Body of pancreas (tissue), 4 donors: ENCODE results near the gene MAN2A1. TPM values are rescaled to one million over a fixed set of nuclear protein-coding genes. Genes with fewer than 3 reads are reported as not detected.
A peak's percentile ranks its signal among the peaks of the same experiment; 100 is the strongest.

Experiments
- ATAC-seq: fragments of 150-250 bp; one replicate; pipeline ENCODE4 v1.9.1; 2016
- DNase-seq, 4 donors: peaks; one replicate each; pipeline ENCODE4 v3.0.0-alpha.2; 2019
- H3K27ac ChIP-seq, 4 donors: fragments of 200-600 bp; sonication (generic); 1 replicate in 3 of 4; 2 replicates in 1 of 4; pipeline versions ENCODE4 v1.5.1 to v1.6.1; 2016 to 2019; ENCODE audit warnings: mild to moderate bottlenecking in 1 of 4, mixed read lengths in 1 of 4, moderate library complexity in 1 of 4
- H3K27me3 ChIP-seq, 2 donors: fragments of 200-600 bp; sonication (generic); one replicate each; pipeline ENCODE4 v1.6.0; 2016; ENCODE audit warnings: mild to moderate bottlenecking in 1 of 2
- H3K36me3 ChIP-seq, 2 donors: fragments of 200-600 bp; sonication (generic); replicated peaks in 1 of 2; 2 replicates each; pipeline ENCODE4 v1.5.1; 2016; ENCODE audit warnings: low read depth in 2 of 2; ENCODE audit not compliant: insufficient read depth in 1 of 2
- H3K4me1 ChIP-seq: fragments of 200-600 bp; sonication (generic); one replicate; pipeline ENCODE4 v1.6.0; 2016
- H3K4me3 ChIP-seq, 2 donors: fragments of 200-600 bp; sonication (generic); 1 replicate in 1 of 2; 2 replicates in 1 of 2; pipeline ENCODE4 v1.5.1; 2016 to 2019
- H3K9me3 ChIP-seq, 3 donors: fragments of 200-600 bp; sonication (generic); 1 replicate in 2 of 3; 2 replicates in 1 of 3; pipeline ENCODE4 v1.5.1; 2016
- POLR2A ChIP-seq, 3 donors: fragments of 450-650 bp; IDR thresholded peaks; one replicate each; pipeline ENCODE4 v1.6.1; 2016; ENCODE audit warnings: antibody characterized with exemption in 3 of 3, mild to moderate bottlenecking in 2 of 3
- WGBS, 2 donors: methylation state at CpG; one replicate each; pipeline ENCODE4 v1.1.5; 2017; 5-methylcytosine and 5-hydroxymethylcytosine counted together
- intact Hi-C: fragments of 100-400 bp; cut with DNase I; formaldehyde crosslinking; loops from one replicate; pipeline ENCODE4 v1.15.1; 2023
- total RNA-seq, 2 donors: library from RNA; depleted of rRNA; stranded (reverse); fragments of >200 nt; gene quantifications; one replicate each; pipeline ENCODE4 v1.1.0, GENCODE V29; 2016
- TF ChIP-seq, protein P1 (sequence below), 7 experiments: fragments of 450-650 bp in 4 of 7; fragments of 200-600 bp in 3 of 7; sonication (generic) in 3 of 7; IDR thresholded peaks; one replicate each; pipeline ENCODE4 v1.5.1; 2016 to 2019; ENCODE audit warnings: antibody characterized with exemption in 7 of 7

The MAN2A1 gene
- total RNA-seq, 2 donors from 2014 or later, result 43.8 to 61.7 TPM

DNA sequence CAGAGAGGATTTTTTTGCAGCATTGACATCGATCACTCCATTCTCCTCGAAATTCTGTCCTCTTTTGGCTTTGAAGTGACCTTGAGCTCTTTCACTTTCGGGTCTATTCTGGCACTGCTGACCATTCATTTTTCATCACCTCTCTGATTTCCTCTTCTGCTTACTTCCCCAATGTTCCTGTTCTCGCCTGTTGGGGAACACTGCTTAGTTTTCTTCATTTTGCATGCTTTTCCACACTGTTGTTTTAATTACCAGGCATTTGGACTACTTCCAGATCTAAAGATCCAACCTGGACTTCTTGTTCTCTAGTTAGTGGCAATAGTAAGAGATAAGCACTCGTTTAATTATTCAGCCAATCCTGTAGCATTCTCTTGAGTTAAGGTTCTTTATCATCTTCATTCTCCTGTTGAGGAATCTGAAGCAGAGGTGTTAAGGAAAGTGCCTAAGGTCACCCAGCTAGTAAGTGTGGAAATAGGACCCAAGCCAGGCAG lies 53.4 kb downstream of the MAN2A1 start:
- Histone ChIP-seq H3K4me1 (peaks cover 39% of the 10 kb centered on the region), H3K27me3 (no peaks in the 10 kb centered on the region), H3K4me3 (no peak overlapping the region), H3K36me3 (no peaks in the 10 kb centered on the region), H3K27ac (peak overlapping the region in 2 of 4 donors; percentile 14 to 53), H3K9me3 (no peaks in the 10 kb centered on the region)
- TF ChIP-seq, protein P1, sequence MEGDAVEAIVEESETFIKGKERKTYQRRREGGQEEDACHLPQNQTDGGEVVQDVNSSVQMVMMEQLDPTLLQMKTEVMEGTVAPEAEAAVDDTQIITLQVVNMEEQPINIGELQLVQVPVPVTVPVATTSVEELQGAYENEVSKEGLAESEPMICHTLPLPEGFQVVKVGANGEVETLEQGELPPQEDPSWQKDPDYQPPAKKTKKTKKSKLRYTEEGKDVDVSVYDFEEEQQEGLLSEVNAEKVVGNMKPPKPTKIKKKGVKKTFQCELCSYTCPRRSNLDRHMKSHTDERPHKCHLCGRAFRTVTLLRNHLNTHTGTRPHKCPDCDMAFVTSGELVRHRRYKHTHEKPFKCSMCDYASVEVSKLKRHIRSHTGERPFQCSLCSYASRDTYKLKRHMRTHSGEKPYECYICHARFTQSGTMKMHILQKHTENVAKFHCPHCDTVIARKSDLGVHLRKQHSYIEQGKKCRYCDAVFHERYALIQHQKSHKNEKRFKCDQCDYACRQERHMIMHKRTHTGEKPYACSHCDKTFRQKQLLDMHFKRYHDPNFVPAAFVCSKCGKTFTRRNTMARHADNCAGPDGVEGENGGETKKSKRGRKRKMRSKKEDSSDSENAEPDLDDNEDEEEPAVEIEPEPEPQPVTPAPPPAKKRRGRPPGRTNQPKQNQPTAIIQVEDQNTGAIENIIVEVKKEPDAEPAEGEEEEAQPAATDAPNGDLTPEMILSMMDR (IDR thresholded peaks at IDR 0.05), result no peak
- no peak for TF ChIP-seq POLR2A (IDR thresholded peaks at IDR 0.05)
- ATAC-seq, result no peak
- WGBS, 2 donors, result 46 to 57% methylated on average over 5 of the region's 5 CpGs
- peak in 1 of 4 donors; percentile 19 for DNase-seq
- intact Hi-C loops, result no loop called here

DNA sequence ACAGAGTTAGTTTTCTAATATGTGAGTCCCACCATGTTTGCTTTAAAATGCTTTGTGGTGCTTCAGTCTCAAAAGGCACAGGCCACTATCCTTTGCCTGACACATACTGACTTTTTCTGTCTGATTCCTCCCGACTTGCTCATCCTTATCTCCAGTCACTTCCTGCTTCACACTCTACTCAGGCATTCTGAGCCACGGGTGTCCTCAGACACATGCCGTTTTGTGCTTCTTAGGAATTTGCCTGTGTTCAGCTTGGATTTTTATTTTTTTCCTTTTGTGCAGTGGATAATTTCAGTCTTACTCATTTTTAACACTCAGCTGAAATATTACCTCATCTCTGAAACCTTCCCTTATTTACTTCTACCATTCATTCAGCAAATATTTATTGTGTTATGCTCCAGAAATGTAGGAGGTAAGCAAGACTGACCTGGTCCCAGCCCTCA lies 54.1 kb downstream of the MAN2A1 start:
- Histone ChIP-seq H3K9me3 (no peaks in the 10 kb centered on the region), H3K4me1 (peaks cover 39% of the 10 kb centered on the region), H3K27me3 (no peaks in the 10 kb centered on the region), H3K36me3 (no peaks in the 10 kb centered on the region), H3K4me3 (no peak overlapping the region), H3K27ac (peak overlapping the region in 2 of 4 donors; percentile 14 to 53)
- TF ChIP-seq, protein P1 (IDR thresholded peaks at IDR 0.05), result no peak
- no peak for TF ChIP-seq POLR2A (IDR thresholded peaks at IDR 0.05)
- intact Hi-C loops, result no loop called here
- ATAC-seq (peak; percentile 42), DNase-seq (no peak)
- WGBS, 2 donors, result 75 to 77% methylated on average over 3 of the region's 3 CpGs

DNA sequence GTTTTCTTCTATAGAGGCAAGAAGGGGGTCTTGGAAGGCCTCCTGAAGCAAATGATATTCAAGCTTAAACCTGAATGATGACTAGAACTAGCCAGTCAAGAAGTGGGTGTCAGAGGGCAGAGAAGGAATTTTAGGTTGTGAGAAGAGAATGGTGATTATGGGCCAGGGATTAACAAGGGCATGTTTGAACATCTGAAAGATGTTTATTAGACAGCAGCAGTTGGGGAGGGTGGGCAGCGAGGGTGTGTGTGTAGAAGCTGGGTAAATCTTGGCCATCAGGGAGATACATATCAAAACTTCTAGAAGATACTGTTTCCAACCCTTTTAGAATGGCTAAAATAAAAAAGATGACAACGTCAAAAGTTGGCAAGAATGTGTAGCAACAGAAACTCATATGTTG lies 54.5 kb downstream of the MAN2A1 start:
- no peaks in the 10 kb centered on the region for H3K9me3 ChIP-seq
- no peak for ATAC-seq
- no peak for DNase-seq
- no peak for TF ChIP-seq POLR2A (IDR thresholded peaks at IDR 0.05)
- TF ChIP-seq, protein P1 (IDR thresholded peaks at IDR 0.05), result no peak
- WGBS, 2 donors, result 80 to 96% methylated on average over 2 of the region's 2 CpGs
- peak overlapping the region in 2 of 4 donors; percentile 14 to 53 for H3K27ac ChIP-seq
- no peaks in the 10 kb centered on the region for H3K36me3 ChIP-seq
- no peak overlapping the region for H3K4me3 ChIP-seq
- H3K27me3 ChIP-seq, result no peaks in the 10 kb centered on the region
- H3K4me1 ChIP-seq, result peaks cover 37% of the 10 kb centered on the region
- intact Hi-C loops, result no loop called here

DNA sequence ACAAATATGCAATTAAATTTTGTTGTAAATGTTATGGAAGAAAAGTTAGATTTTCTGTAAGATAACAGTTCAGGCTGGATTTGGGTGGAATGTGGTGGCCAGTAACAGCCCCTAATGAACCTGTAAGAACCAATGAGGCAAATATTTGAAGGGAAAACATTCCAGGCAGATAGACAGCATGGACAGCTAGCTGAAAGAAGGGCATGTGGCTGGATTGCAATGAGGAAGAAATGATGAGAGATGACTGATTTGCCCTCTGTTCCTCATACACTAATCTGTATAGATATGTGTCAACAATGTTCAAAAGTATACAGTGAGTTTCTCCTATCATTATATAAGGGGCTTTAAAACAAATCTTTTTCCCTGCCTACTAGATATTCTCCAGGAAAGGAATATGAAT lies 58.8 kb downstream of the MAN2A1 start:
- H3K9me3 ChIP-seq, result no peaks in the 10 kb centered on the region
- H3K27ac ChIP-seq, result no peak overlapping the region
- peaks cover 10% of the 10 kb centered on the region for H3K4me1 ChIP-seq
- no peak for TF ChIP-seq POLR2A (IDR thresholded peaks at IDR 0.05)
- TF ChIP-seq, protein P1 (IDR thresholded peaks at IDR 0.05), result no peak
- H3K4me3 ChIP-seq, result no peak overlapping the region
- ATAC-seq (no peak), DNase-seq (no peak)
- H3K27me3 ChIP-seq, result no peaks in the 10 kb centered on the region
- H3K36me3 ChIP-seq, result no peaks in the 10 kb centered on the region
- intact Hi-C loops, result no loop called here

DNA sequence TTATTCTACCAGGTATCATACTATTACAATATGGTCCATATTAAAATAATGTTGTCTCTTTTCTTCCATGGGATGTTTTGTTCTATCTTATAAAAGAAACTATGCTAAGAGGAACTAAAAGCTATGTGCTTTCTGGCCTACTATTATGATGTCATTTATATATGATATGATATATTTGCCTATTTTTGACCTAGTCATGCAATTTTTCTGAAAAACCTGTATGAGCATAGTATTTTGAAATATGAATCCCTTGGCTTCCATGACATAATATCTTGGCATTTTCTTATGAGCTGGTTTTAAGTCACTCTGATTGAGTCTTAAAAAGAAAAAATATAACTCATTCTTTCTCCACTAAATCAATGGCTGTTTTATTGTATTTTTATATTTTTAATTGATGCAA lies 60.7 kb downstream of the MAN2A1 start:
- intact Hi-C loops, result no loop called here
- ATAC-seq, result no peak
- no peak for DNase-seq
- Histone ChIP-seq H3K4me3 (no peak overlapping the region), H3K27ac (no peak overlapping the region), H3K27me3 (no peaks in the 10 kb centered on the region), H3K36me3 (no peaks in the 10 kb centered on the region), H3K9me3 (no peaks in the 10 kb centered on the region), H3K4me1 (peaks cover 11% of the 10 kb centered on the region)
- TF ChIP-seq, protein P1 (IDR thresholded peaks at IDR 0.05), result no peak
- TF ChIP-seq POLR2A (IDR thresholded peaks at IDR 0.05), result no peak
